ENCODE measurements around the gene SLC34A2. TPM values are rescaled to one million over a fixed set of nuclear protein-coding genes. Genes with fewer than 3 reads are reported as not detected.

The SLC34A2 gene
- total RNA-seq, 2 donors from 2014 or later: 4.2 to 6.4 TPM

GRCh38 chr4:25637581-25638220, 17.9 kb upstream of the SLC34A2 start:
- WGBS, 2 experiments (ENCODE audit: insufficient coverage in 1 of 2, insufficient read length in 1 of 2): 82 to 91% methylated on average over 6 to 10 of the region's 10 CpGs
- TF ChIP-seq CTCF (conservative IDR thresholded peaks at IDR 0.05): peak; percentile 50

GRCh38 chr4:25638221-25638601, 17.4 kb upstream of the SLC34A2 start:
- no peaks in the 10 kb centered on the region for H3K9me3 Mint-ChIP-seq
- no peaks in the 10 kb centered on the region for H3K36me3 Mint-ChIP-seq (ENCODE audit: low read depth)
- H3K4me3 Mint-ChIP-seq: no peak overlapping the region
- no peaks in the 10 kb centered on the region for H3K4me1 Mint-ChIP-seq
- no peak overlapping the region for H3K4me3 ChIP-seq (ENCODE audit: low read length)
- H3K9me3 ChIP-seq (ENCODE audit: control insufficient read depth, low read length): no peaks in the 10 kb centered on the region
- no peaks in the 10 kb centered on the region for H3K4me1 ChIP-seq (ENCODE audit: control insufficient read depth, insufficient read depth, low read length)
- H3K9ac ChIP-seq (ENCODE audit: extremely low read depth, low read length, poor library complexity, severe bottlenecking): no peak overlapping the region
- no peaks in the 10 kb centered on the region for H3K27me3 ChIP-seq (ENCODE audit: control insufficient read depth, insufficient read depth, low read length, poor library complexity, severe bottlenecking)
- DNase-seq: no peak
- no peak overlapping the region for H3K27ac Mint-ChIP-seq
- no peak overlapping the region for H3K27ac ChIP-seq (ENCODE audit: low read depth, low read length)
- WGBS, 2 experiments (ENCODE audit: insufficient coverage in 1 of 2, insufficient read length in 1 of 2): 93 to 95% methylated on average over 2 to 4 of the region's 4 CpGs
- H3K27me3 Mint-ChIP-seq (ENCODE audit: insufficient read depth): peaks cover 6% of the 10 kb centered on the region
- TF ChIP-seq CTCF (conservative IDR thresholded peaks at IDR 0.05): no peak
- no peaks in the 10 kb centered on the region for H3K36me3 ChIP-seq (ENCODE audit: control insufficient read depth, insufficient read depth, low read length)

More at GRCh38 chr4:25637581-25638220, 17.9 kb upstream of the SLC34A2 start:
- no peaks in the 10 kb centered on the region for H3K36me3 ChIP-seq (ENCODE audit: control insufficient read depth, insufficient read depth, low read length)
- H3K36me3 Mint-ChIP-seq (ENCODE audit: low read depth): no peaks in the 10 kb centered on the region
- H3K9me3 Mint-ChIP-seq: no peaks in the 10 kb centered on the region
- no peaks in the 10 kb centered on the region for H3K4me1 Mint-ChIP-seq
- no peak overlapping the region for H3K27ac Mint-ChIP-seq
- no peak overlapping the region for H3K9ac ChIP-seq (ENCODE audit: extremely low read depth, low read length, poor library complexity, severe bottlenecking)
- no peaks in the 10 kb centered on the region for H3K9me3 ChIP-seq (ENCODE audit: control insufficient read depth, low read length)
- H3K27me3 Mint-ChIP-seq (ENCODE audit: insufficient read depth): peaks cover 6% of the 10 kb centered on the region
- no peaks in the 10 kb centered on the region for H3K27me3 ChIP-seq (ENCODE audit: control insufficient read depth, insufficient read depth, low read length, poor library complexity, severe bottlenecking)
- no peak overlapping the region for H3K4me3 ChIP-seq (ENCODE audit: low read length)
- no peak overlapping the region for H3K27ac ChIP-seq (ENCODE audit: low read depth, low read length)
- no peak overlapping the region for H3K4me3 Mint-ChIP-seq
- no peaks in the 10 kb centered on the region for H3K4me1 ChIP-seq (ENCODE audit: control insufficient read depth, insufficient read depth, low read length)
- no peak for DNase-seq

GRCh38 chr4:25638806-25639205, 16.8 kb upstream of the SLC34A2 start:
- Histone ChIP-seq H3K27me3 (ENCODE audit: control insufficient read depth, insufficient read depth, low read length, poor library complexity, severe bottlenecking) (no peaks in the 10 kb centered on the region), H3K9me3 (ENCODE audit: control insufficient read depth, low read length) (no peaks in the 10 kb centered on the region), H3K9ac (ENCODE audit: extremely low read depth, low read length, poor library complexity, severe bottlenecking) (no peak overlapping the region), H3K27ac (ENCODE audit: low read depth, low read length) (no peak overlapping the region), H3K4me3 (ENCODE audit: low read length) (no peak overlapping the region), H3K4me1 (ENCODE audit: control insufficient read depth, insufficient read depth, low read length) (no peaks in the 10 kb centered on the region), H3K36me3 (ENCODE audit: control insufficient read depth, insufficient read depth, low read length) (no peaks in the 10 kb centered on the region)
- WGBS, 2 experiments (ENCODE audit: insufficient coverage in 1 of 2, insufficient read length in 1 of 2): 93 to 100% methylated on average over 1 to 4 of the region's 4 CpGs
- no peak for TF ChIP-seq CTCF (conservative IDR thresholded peaks at IDR 0.05)
- no peak overlapping the region for H3K27ac Mint-ChIP-seq
- peaks cover 6% of the 10 kb centered on the region for H3K27me3 Mint-ChIP-seq (ENCODE audit: insufficient read depth)
- H3K9me3 Mint-ChIP-seq: no peaks in the 10 kb centered on the region
- no peak overlapping the region for H3K4me3 Mint-ChIP-seq
- no peak for DNase-seq
- no peaks in the 10 kb centered on the region for H3K4me1 Mint-ChIP-seq
- no peaks in the 10 kb centered on the region for H3K36me3 Mint-ChIP-seq (ENCODE audit: low read depth)
